Cardiac muscle cell (in vitro differentiated cells and primary cell): ENCODE measurements around the gene PAX5. TPM values are rescaled to one million over a fixed set of nuclear protein-coding genes. Genes with fewer than 3 reads are reported as not detected.

ENCODE experiments used
- DNase-seq, 2 donors: peaks; one replicate each; pipeline versions ENCODE4 v3.0.0 to v3.0.0-alpha.2; 2010 to 2017; ENCODE audit warnings: low read depth in 1 of 2, low spot score in 1 of 2
- H3K27ac ChIP-seq: fragments of 200-600 bp; sonication (generic); 2 replicates; pipeline ENCODE4 v1.5.1; 2016
- H3K27me3 ChIP-seq: fragments of 200-600 bp; sonication (generic); 2 replicates; pipeline ENCODE4 v1.6.0; 2016; ENCODE audit warnings: control low read depth
- H3K36me3 ChIP-seq: fragments of 200-600 bp; sonication (generic); 2 replicates; pipeline ENCODE4 v1.5.1; 2016; ENCODE audit warnings: control low read depth
- H3K4me1 ChIP-seq: fragments of 200-600 bp; sonication (generic); 2 replicates; pipeline ENCODE4 v1.8.1; 2017; ENCODE audit warnings: low read depth, mild to moderate bottlenecking, mixed run types
- H3K4me3 ChIP-seq: fragments of 200-600 bp; sonication (generic); 2 replicates; pipeline ENCODE4 v1.5.1; 2016; ENCODE audit warnings: mild to moderate bottlenecking
- H3K9me3 ChIP-seq: fragments of 200-600 bp; sonication (generic); 2 replicates; pipeline ENCODE4 v1.5.1; 2017; ENCODE audit warnings: low read depth, mild to moderate bottlenecking, control low read depth
- CTCF ChIP-seq: IDR thresholded peaks from 2 replicates; pipeline ENCODE4 v1.5.1; 2012; ENCODE audit warnings: low read depth, mild to moderate bottlenecking, low read length
- polyA plus RNA-seq: library from polyadenylated mRNA; unstranded; fragments of >200 nt; fragmentation: Nextera tagmentation; extraction: Ambion mirVana; gene quantifications from 2 replicates; pipeline ENCODE4 v1.2.1, GENCODE V29; 2016
- total RNA-seq: library from RNA; depleted of rRNA; stranded (reverse); fragments of >200 nt; gene quantifications from 2 replicates; pipeline ENCODE4 v1.2.3, GENCODE V29; 2016

Gene PAX5
- total and polyA plus RNA-seq, 2 experiments from 2014 or later: not detected

GRCh38 chr9:36891341-36891811 is 142.7 kb downstream of the PAX5 start:
- no peaks in the 10 kb centered on the region for H3K4me1 ChIP-seq
- H3K9me3 ChIP-seq: no peaks in the 10 kb centered on the region
- no peak for DNase-seq
- H3K27ac ChIP-seq: no peak overlapping the region
- peaks cover 93% of the 10 kb centered on the region for H3K27me3 ChIP-seq
- no peaks in the 10 kb centered on the region for H3K36me3 ChIP-seq
- TF ChIP-seq CTCF: no peak
- H3K4me3 ChIP-seq: no peak overlapping the region

GRCh38 chr9:36889844-36890243 is 144.2 kb downstream of the PAX5 start:
- H3K27me3 ChIP-seq: peaks cover 93% of the 10 kb centered on the region
- no peak for TF ChIP-seq CTCF

GRCh38 chr9:36888551-36888950 is 145.5 kb downstream of the PAX5 start:
- H3K27ac ChIP-seq: no peak overlapping the region
- H3K4me3 ChIP-seq: no peak overlapping the region
- H3K9me3 ChIP-seq: no peaks in the 10 kb centered on the region
- TF ChIP-seq CTCF: no peak
- no peak for DNase-seq
- H3K36me3 ChIP-seq: no peaks in the 10 kb centered on the region
- peaks cover 93% of the 10 kb centered on the region for H3K27me3 ChIP-seq
- H3K4me1 ChIP-seq: no peaks in the 10 kb centered on the region

More at GRCh38 chr9:36889844-36890243, 144.2 kb downstream of the PAX5 start:
- Histone ChIP-seq H3K4me3 (no peak overlapping the region), H3K4me1 (no peaks in the 10 kb centered on the region), H3K36me3 (no peaks in the 10 kb centered on the region), H3K27ac (no peak overlapping the region), H3K9me3 (no peaks in the 10 kb centered on the region)
- no peak for DNase-seq

- Histone ChIP-seq H3K9me3 (no peaks in the 10 kb centered on the region), H3K4me3 (no peak overlapping the region), H3K27me3 (peaks cover 87% of the 10 kb centered on the region)
These were observed 149.3 kb downstream of the PAX5 start for GRCh38 chr9:36884721-36885120.

GRCh38 chr9:36882594-36882993 is 151.5 kb downstream of the PAX5 start:
- Histone ChIP-seq H3K36me3 (no peaks in the 10 kb centered on the region), H3K4me3 (no peak overlapping the region), H3K27me3 (peaks cover 86% of the 10 kb centered on the region), H3K27ac (no peak overlapping the region), H3K9me3 (no peaks in the 10 kb centered on the region), H3K4me1 (no peaks in the 10 kb centered on the region)
- TF ChIP-seq CTCF: no peak
- no peak for DNase-seq

More at GRCh38 chr9:36884721-36885120, 149.3 kb downstream of the PAX5 start:
- H3K27ac ChIP-seq: no peak overlapping the region
- no peaks in the 10 kb centered on the region for H3K36me3 ChIP-seq
- TF ChIP-seq CTCF: no peak
- H3K4me1 ChIP-seq: no peaks in the 10 kb centered on the region
- no peak for DNase-seq
